HCT116 (cell line): Measurements from ENCODE around the gene GPR39. TPM values are rescaled to one million over a fixed set of nuclear protein-coding genes. Genes with fewer than 3 reads are reported as not detected.

Experiments used
- ATAC-seq: fragments of 200-7000 bp; cut with Tn5 transposase; 2 replicates; pipeline ENCODE4 v1.9.1; 2020; ENCODE audit warnings: mild to moderate bottlenecking, moderate library complexity
- BruUV-seq: library from RNA; stranded (reverse); fragments of 400-500 nt; replicated peaks from 2 replicates; lab custom pipeline; 2021; lab: Mats Ljungman, UMichigan
- CTCF ChIA-PET: fragments of 300-600 bp; sonication (Branson Sonifier 250); formaldehyde crosslinking; loops from one replicate; lab custom pipeline; 2021; ENCODE audit warnings: antibody characterized with exemption; lab: Charles Lee
- POLR2A ChIA-PET: fragments of 300-600, 350-600 bp; sonication (Branson Sonifier 250); formaldehyde crosslinking; loops from one replicate; lab custom pipeline; 2021; ENCODE audit warnings: antibody characterized with exemption; lab: Charles Lee
- RAD21 ChIA-PET, 2 experiments: fragments of 300-600 bp; sonication (Branson Sonifier 250); formaldehyde crosslinking; loops; one replicate each; lab custom pipeline; 2023; ENCODE audit warnings: low total read pairs in 2 of 2; ENCODE audit not compliant: uncharacterized antibody in 2 of 2, unreplicated experiment in 2 of 2, low non-redundant PET in 1 of 2; lab: Charles Lee
- DNase-seq: peaks from one replicate; pipeline ENCODE4 v3.0.0-alpha.2; 2010; ENCODE audit warnings: low read depth, low spot score
- H2AFZ ChIP-seq: fragments of 200-600 bp; shearing (Covaris generic), sonication (generic); 2 replicates; pipeline ENCODE4 v1.6.1; 2017; ENCODE audit warnings: low read depth, mixed run types, mixed read lengths, antibody characterized with exemption, low read length; ENCODE audit not compliant: poor library complexity, severe bottlenecking
- H3K27ac ChIP-seq: 2 replicates; pipeline ENCODE4 v1.5.1; 2012; ENCODE audit warnings: low read depth, low read length
- H3K27me3 ChIP-seq: fragments of 200-600 bp; sonication (generic); 2 replicates; pipeline ENCODE4 v1.6.1; 2016; ENCODE audit warnings: mixed run types, low read length, mixed read lengths; ENCODE audit not compliant: insufficient read depth
- H3K36me3 ChIP-seq, 2 experiments: fragments of 200-500 bp in 1 of 2; fragments of 200-600 bp in 1 of 2; sonication (Bioruptor generic) in 1 of 2; sonication (generic) in 1 of 2; 2 replicates each; pipeline versions ENCODE4 v1.5.1 to v1.6.1; 2014 to 2016; ENCODE audit warnings: low read length in 2 of 2, inconsistent platforms in 1 of 2, mixed read lengths in 1 of 2, mixed run types in 1 of 2; ENCODE audit not compliant: insufficient read depth in 2 of 2, control insufficient read depth in 1 of 2
- H3K4me1 ChIP-seq, 2 experiments: fragments of 200-600 bp in 1 of 2; sonication (generic) in 1 of 2; 2 replicates each; pipeline versions ENCODE4 v1.5.1 to v1.6.1; 2012 to 2017; ENCODE audit warnings: low read length in 2 of 2, inconsistent platforms in 1 of 2, mild to moderate bottlenecking in 1 of 2, mixed read lengths in 1 of 2, mixed run types in 1 of 2, moderate library complexity in 1 of 2; ENCODE audit not compliant: insufficient read depth in 2 of 2, control insufficient read depth in 1 of 2
- H3K4me2 ChIP-seq: fragments of 200-600 bp; sonication (generic); 2 replicates; pipeline ENCODE4 v1.6.1; 2017; ENCODE audit warnings: mixed run types, low read length, mixed read lengths
- H3K4me3 ChIP-seq, 2 experiments: fragments of 200-600 bp in 1 of 2; sonication (generic) in 1 of 2; replicated peaks in 1 of 2; 2 replicates each; pipeline ENCODE4 v1.5.1; 2011 to 2016; ENCODE audit warnings: low read length in 2 of 2, control low read depth in 1 of 2, low read depth in 1 of 2, mild to moderate bottlenecking in 1 of 2, mixed read lengths in 1 of 2, mixed run types in 1 of 2
- H3K79me2 ChIP-seq: fragments of 200-600 bp; sonication (generic); 2 replicates; pipeline ENCODE4 v1.6.1; 2017; ENCODE audit warnings: mild to moderate bottlenecking, mixed run types, low read length, moderate library complexity, mixed read lengths; ENCODE audit not compliant: insufficient read depth
- H3K9ac ChIP-seq: fragments of 200-600 bp; sonication (generic); 2 replicates; pipeline ENCODE4 v1.6.1; 2016; ENCODE audit warnings: low read length, mixed read lengths
- H3K9me2 ChIP-seq: fragments of 200-600 bp; sonication (generic), shearing (Covaris generic); 2 replicates; pipeline ENCODE4 v1.6.1; 2017; ENCODE audit warnings: mixed run types, mild to moderate bottlenecking, moderate library complexity; ENCODE audit not compliant: insufficient read depth
- H3K9me3 ChIP-seq, 2 experiments: fragments of 200-500 bp in 1 of 2; fragments of 200-600 bp in 1 of 2; sonication (Bioruptor generic) in 1 of 2; sonication (generic) in 1 of 2; 2 replicates each; pipeline ENCODE4 v1.6.1; 2014 to 2017; ENCODE audit warnings: low read length in 2 of 2, mixed read lengths in 2 of 2, inconsistent platforms in 1 of 2, low read depth in 1 of 2, mild to moderate bottlenecking in 1 of 2, mixed run types in 1 of 2, moderate library complexity in 1 of 2; ENCODE audit not compliant: control insufficient read depth in 1 of 2, insufficient read depth in 1 of 2
- H4K20me1 ChIP-seq: fragments of 200-600 bp; sonication (generic), shearing (Covaris generic); 2 replicates; pipeline ENCODE4 v1.6.1; 2017; ENCODE audit warnings: mixed run types, mild to moderate bottlenecking, moderate library complexity; ENCODE audit not compliant: insufficient read depth
- ATF3 ChIP-seq: IDR thresholded peaks from 2 replicates; pipeline ENCODE4 v1.6.1; 2012
- CBX3 ChIP-seq: IDR thresholded peaks from 2 replicates; pipeline ENCODE4 v1.6.1; 2012; ENCODE audit warnings: low read depth
- ELF1 ChIP-seq: IDR thresholded peaks from 2 replicates; pipeline ENCODE4 v1.6.1; 2012; ENCODE audit warnings: low read depth, borderline replicate concordance
- EZH2 ChIP-seq: fragments of 200-600 bp; sonication (generic); IDR thresholded peaks from 2 replicates; pipeline ENCODE4 v1.6.1; 2017; ENCODE audit warnings: antibody characterized with exemption, mixed run types
- EZH2phosphoT487 ChIP-seq: fragments of 200-600 bp; IDR thresholded peaks from 2 replicates; pipeline ENCODE4 v1.6.1; 2018; ENCODE audit warnings: antibody characterized with exemption, borderline replicate concordance
- JUND ChIP-seq: IDR thresholded peaks from 2 replicates; pipeline ENCODE4 v1.6.1; 2012
- MAX ChIP-seq: IDR thresholded peaks from 2 replicates; pipeline ENCODE4 v1.6.1; 2012
- POLR2A ChIP-seq: IDR thresholded peaks from 2 replicates; pipeline ENCODE4 v1.7.0; 2011; ENCODE audit warnings: borderline replicate concordance; ENCODE audit not compliant: insufficient read depth, insufficient read length; ENCODE audit errors: extremely low read depth
- POLR2AphosphoS5 ChIP-seq: IDR thresholded peaks from 2 replicates; pipeline ENCODE4 v1.6.1; 2011; ENCODE audit warnings: mild to moderate bottlenecking, low read depth, low read length, moderate library complexity
- RAD21 ChIP-seq: IDR thresholded peaks from 2 replicates; pipeline ENCODE4 v1.6.1; 2012; ENCODE audit warnings: low read depth, mild to moderate bottlenecking
- SIN3A ChIP-seq: IDR thresholded peaks from 2 replicates; pipeline ENCODE4 v1.6.1; 2012; ENCODE audit warnings: low read depth
- YY1 ChIP-seq: IDR thresholded peaks from 2 replicates; pipeline ENCODE4 v1.6.1; 2011; ENCODE audit warnings: low read length, low read depth, moderate library complexity, mild to moderate bottlenecking; ENCODE audit not compliant: insufficient replicate concordance; ENCODE audit errors: extremely low read depth
- intact Hi-C: fragments of 100-400 bp; cut with micrococcal nuclease; formaldehyde crosslinking; loops from 2 replicates; pipeline ENCODE4 v1.10.0; 2022
- total RNA-seq: library from RNA; stranded (reverse); gene quantifications from one replicate; pipeline ENCODE4 v1.2.1, GENCODE V29; 2021; ENCODE audit not compliant: unreplicated experiment
- TF ChIP-seq, protein P1 (sequence below), 3 experiments: fragments of 200-600 bp in 1 of 3; sonication (generic) in 1 of 3; IDR thresholded peaks in 2 of 3; conservative IDR thresholded peaks in 1 of 3; 2 replicates each; pipeline ENCODE4 v1.5.1; 2012 to 2017; ENCODE audit warnings: low read depth in 2 of 3, low read length in 2 of 3, antibody characterized with exemption in 1 of 3, borderline replicate concordance in 1 of 3, control low read depth in 1 of 3, mild to moderate bottlenecking in 1 of 3, mixed read lengths in 1 of 3, mixed run types in 1 of 3, moderate library complexity in 1 of 3; ENCODE audit not compliant: insufficient read depth in 1 of 3

The GPR39 gene
- total RNA-seq, 1 experiment from 2014 or later = 5.1 TPM

- intact Hi-C loops = loop anchor here (5.0 kb wide), 1 partner anchor 387 kb away; no protein-coding TSS in a partner anchor
- Histone ChIP-seq H3K4me2 (no peak overlapping the region), H4K20me1 (no peaks in the 10 kb centered on the region), H3K79me2 (no peaks in the 10 kb centered on the region), H3K9me2 (no peaks in the 10 kb centered on the region), H3K9ac (no peak overlapping the region), H3K27ac (no peak overlapping the region), H3K4me1 (no peaks in the 10 kb centered on the region), H3K36me3 (no peaks in the 10 kb centered on the region), H2AFZ (no peak overlapping the region), H3K27me3 (peaks cover 15% of the 10 kb centered on the region; the same call in 1 of the 2 replicates), H3K9me3 (no peaks in the 10 kb centered on the region)
- DNase-seq = no peak
- ChIA-PET POLR2A (no interaction called here), RAD21 (interaction anchor here in 1 of 2 experiments (0.7 kb wide), 1 partner anchor 93 kb away, joined by 3 read pairs; no protein-coding TSS in a partner anchor)
- no TSS peak for BruUV-seq
- ATAC-seq = no peak
- no peak for TF ChIP-seq EZH2phosphoT487
- TF ChIP-seq POLR2AphosphoS5 = no peak
- no peak for TF ChIP-seq JUND
- no peak for TF ChIP-seq EZH2
- TF ChIP-seq YY1 = no peak
- no peak for TF ChIP-seq SIN3A
- no peak for TF ChIP-seq CBX3
- TF ChIP-seq, protein P1, sequence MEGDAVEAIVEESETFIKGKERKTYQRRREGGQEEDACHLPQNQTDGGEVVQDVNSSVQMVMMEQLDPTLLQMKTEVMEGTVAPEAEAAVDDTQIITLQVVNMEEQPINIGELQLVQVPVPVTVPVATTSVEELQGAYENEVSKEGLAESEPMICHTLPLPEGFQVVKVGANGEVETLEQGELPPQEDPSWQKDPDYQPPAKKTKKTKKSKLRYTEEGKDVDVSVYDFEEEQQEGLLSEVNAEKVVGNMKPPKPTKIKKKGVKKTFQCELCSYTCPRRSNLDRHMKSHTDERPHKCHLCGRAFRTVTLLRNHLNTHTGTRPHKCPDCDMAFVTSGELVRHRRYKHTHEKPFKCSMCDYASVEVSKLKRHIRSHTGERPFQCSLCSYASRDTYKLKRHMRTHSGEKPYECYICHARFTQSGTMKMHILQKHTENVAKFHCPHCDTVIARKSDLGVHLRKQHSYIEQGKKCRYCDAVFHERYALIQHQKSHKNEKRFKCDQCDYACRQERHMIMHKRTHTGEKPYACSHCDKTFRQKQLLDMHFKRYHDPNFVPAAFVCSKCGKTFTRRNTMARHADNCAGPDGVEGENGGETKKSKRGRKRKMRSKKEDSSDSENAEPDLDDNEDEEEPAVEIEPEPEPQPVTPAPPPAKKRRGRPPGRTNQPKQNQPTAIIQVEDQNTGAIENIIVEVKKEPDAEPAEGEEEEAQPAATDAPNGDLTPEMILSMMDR (IDR thresholded peaks at IDR 0.05 in 2 of 3, conservative IDR thresholded peaks at IDR 0.05 in 1 of 3; ENCODE audit: borderline replicate concordance in 1 of 3, insufficient read depth in 1 of 3, low read depth in 2 of 3, low read length in 2 of 3) = no peak
- no peak for TF ChIP-seq ATF3
- no peak for TF ChIP-seq MAX
- TF ChIP-seq ELF1 = no peak
- no peak for TF ChIP-seq RAD21
- no peak for TF ChIP-seq POLR2A
- TF ChIP-seq, all 23 proteins: peak for 0
- CTCF ChIA-PET = no interaction called here
- no peak overlapping the region for H3K4me3 ChIP-seq
These were observed 237.7 kb downstream of the GPR39 start for GRCh38 chr2:132654335-132654734.
